Mucosa of descending colon (tissue), 3 donors: ENCODE results near the gene E2F2. TPM values are rescaled to one million over a fixed set of nuclear protein-coding genes. Genes with fewer than 3 reads are reported as not detected.

Experiments used
- ATAC-seq: fragments of 200-7000 bp; cut with Tn5 transposase; one replicate; pipeline ENCODE4 v1.9.1; 2020; ENCODE audit warnings: mild to moderate bottlenecking, moderate library complexity
- DNase-seq, 3 donors: peaks; one replicate each; pipeline ENCODE4 v3.0.0-alpha.2; 2020
- H3K36me3 ChIP-seq: fragments of 200-600 bp; one replicate; pipeline ENCODE4 v1.8.0; 2021; ENCODE audit warnings: low read depth, mild to moderate bottlenecking
- H3K4me1 ChIP-seq: fragments of 200-600 bp; one replicate; pipeline ENCODE4 v1.8.0; 2021; ENCODE audit warnings: low read depth, mild to moderate bottlenecking
- H3K4me3 ChIP-seq: fragments of 200-600 bp; one replicate; pipeline ENCODE4 v1.8.0; 2021; ENCODE audit warnings: mild to moderate bottlenecking
- H3K9me3 ChIP-seq: fragments of 200-600 bp; one replicate; pipeline ENCODE4 v1.8.0; 2021; ENCODE audit warnings: mild to moderate bottlenecking
- CTCF ChIP-seq: fragments of 200-600 bp; IDR thresholded peaks from one replicate; pipeline ENCODE4 v1.8.0; 2022; ENCODE audit warnings: antibody characterized with exemption, mild to moderate bottlenecking
- intact Hi-C, 2 donors: fragments of 100-400 bp; cut with DNase I in 1 of 2; cut with micrococcal nuclease in 1 of 2; formaldehyde crosslinking; loops; one replicate each; pipeline versions ENCODE4 v1.11.0 to v1.11.1; 2022; cut with DNase I, micrococcal nuclease
- total RNA-seq, 3 donors: library from RNA; stranded (reverse); fragmentation: NEBNext Ultra II Directional in 2 of 3; extraction: Animal tissue kit (Norgen Biotek cat#: 25700) in 2 of 3; gene quantifications; one replicate each; pipeline versions ENCODE4 v1.2.1 to v1.2.4, GENCODE V29; 2021 to 2023
- donor health status: DM: no; HTN: no; CAD: no; lungs with moderate emphysema.
- donor health status: DM: no; HTN: no; CAD: no.
- donor health status: DM: no; HTN: yes; CAD: no.

The E2F2 gene
- total RNA-seq, 3 donors from 2014 or later, result 8.6 to 18.0 (median 14.5) TPM

- ATAC-seq (no peak), DNase-seq (no peak)
- Histone ChIP-seq H3K9me3 (no peaks in the 10 kb centered on the region), H3K4me1 (no peaks in the 10 kb centered on the region), H3K36me3 (no peaks in the 10 kb centered on the region), H3K4me3 (no peak overlapping the region)
- TF ChIP-seq CTCF, result no peak
- intact Hi-C loops, result no loop called here
These were observed 59.5 kb downstream of the E2F2 start for GRCh38 chr1:23471473-23472075.

- Histone ChIP-seq H3K4me1 (no peaks in the 10 kb centered on the region), H3K4me3 (no peak overlapping the region), H3K36me3 (no peaks in the 10 kb centered on the region), H3K9me3 (no peaks in the 10 kb centered on the region)
- peak in 1 of 3 donors; percentile 64 for DNase-seq
- ATAC-seq, result peak; percentile 26
- TF ChIP-seq CTCF, result no peak
- intact Hi-C loops, result no loop called here
These were observed 60.6 kb downstream of the E2F2 start for GRCh38 chr1:23470282-23471070.

- no peaks in the 10 kb centered on the region for H3K36me3 ChIP-seq
- H3K4me3 ChIP-seq, result no peak overlapping the region
- DNase-seq (no peak), ATAC-seq (no peak)
- no peaks in the 10 kb centered on the region for H3K4me1 ChIP-seq
- intact Hi-C loops, result no loop called here
- no peaks in the 10 kb centered on the region for H3K9me3 ChIP-seq
- no peak for TF ChIP-seq CTCF
These were observed 61.6 kb downstream of the E2F2 start for GRCh38 chr1:23469372-23469982.

- Histone ChIP-seq H3K4me1 (no peaks in the 10 kb centered on the region), H3K9me3 (no peaks in the 10 kb centered on the region), H3K36me3 (no peaks in the 10 kb centered on the region), H3K4me3 (no peak overlapping the region)
- no peak for TF ChIP-seq CTCF
- no peak for DNase-seq
- ATAC-seq, result no peak
- intact Hi-C loops, result no loop called here
These were observed 64.5 kb downstream of the E2F2 start for GRCh38 chr1:23466423-23466989.

DNA sequence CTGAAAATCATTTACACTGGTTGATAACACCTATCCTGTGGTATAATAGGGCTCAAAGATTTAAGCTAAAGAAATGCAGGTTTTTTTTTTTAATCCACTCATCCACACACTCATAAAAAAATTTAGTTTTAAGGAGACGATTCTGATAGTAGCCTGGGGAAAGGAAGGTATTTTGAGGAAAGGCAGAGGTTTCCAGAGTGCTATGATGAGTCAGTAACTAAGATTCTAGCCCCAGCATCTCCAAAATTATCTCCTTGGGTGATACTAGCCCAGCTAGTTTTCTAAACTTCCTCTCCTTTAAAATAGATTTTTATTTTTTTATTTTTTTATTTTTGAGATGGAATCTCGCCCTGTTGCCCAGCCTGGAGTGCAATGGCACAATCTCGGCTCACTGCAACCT, 67.7 kb downstream of the E2F2 start:
- no peak for ATAC-seq
- H3K4me3 ChIP-seq, result no peak overlapping the region

More for the DNA sequence above, 67.7 kb downstream of the E2F2 start:
- Histone ChIP-seq H3K36me3 (no peaks in the 10 kb centered on the region), H3K9me3 (no peaks in the 10 kb centered on the region), H3K4me1 (no peaks in the 10 kb centered on the region)
- intact Hi-C loops, result no loop called here
- DNase-seq, result no peak
- no peak for TF ChIP-seq CTCF
